GM18505 (cell line): ENCODE results near the gene ZBTB7B.

Experiments used
- ATAC-seq: cut with Tn5 transposase; IDR thresholded peaks from one replicate; pipeline ENCODE4 v1.9.1; 2021; ENCODE audit not compliant: unreplicated experiment
- POLR2A ChIP-seq: IDR thresholded peaks from 4 replicates; pipeline ENCODE4 v1.6.1; 2011; ENCODE audit warnings: borderline replicate concordance; ENCODE audit not compliant: insufficient read depth, insufficient read length; ENCODE audit errors: extremely low read depth

Gene ZBTB7B

DNA sequence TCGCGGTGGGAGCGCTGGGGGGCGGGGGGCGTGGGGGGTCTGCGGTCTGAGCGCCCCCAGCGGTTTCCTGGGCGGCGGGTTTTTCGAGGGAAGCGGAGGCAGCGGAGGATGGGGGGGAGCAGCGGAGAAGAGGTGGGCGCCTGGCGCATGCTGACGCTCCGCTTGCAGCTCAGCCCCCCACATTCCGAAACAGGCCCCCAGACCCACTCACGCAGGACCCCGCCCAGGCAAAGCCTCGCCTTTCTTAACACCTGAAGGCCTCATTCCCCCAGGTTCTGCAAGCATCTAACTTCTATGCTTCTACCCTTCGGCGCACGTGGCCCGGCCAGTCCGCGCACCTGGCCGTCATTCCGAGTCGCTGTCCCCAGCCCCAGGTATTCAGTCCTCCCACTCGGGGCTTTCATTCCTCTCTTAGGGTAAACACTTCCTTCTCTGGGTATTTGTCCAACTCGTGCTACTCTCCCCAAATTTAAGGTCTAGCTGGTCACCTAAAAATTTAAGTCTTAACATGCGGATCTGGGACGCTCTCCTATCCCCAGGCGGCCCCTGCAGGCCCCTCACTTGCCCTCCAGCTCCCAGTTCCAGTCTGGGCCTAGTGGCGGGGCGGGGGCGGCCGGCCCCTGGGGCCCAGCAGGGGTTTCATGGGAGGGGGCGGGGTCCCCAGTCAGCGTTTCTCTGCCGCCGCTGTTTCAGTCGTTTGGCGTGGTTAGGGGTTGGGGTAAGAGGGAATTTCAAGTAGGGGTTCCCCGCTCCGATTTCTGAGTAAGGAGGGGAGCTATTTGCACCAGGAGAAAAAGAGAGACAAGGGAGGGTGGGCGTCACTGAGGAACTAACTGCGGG, 2.8 kb upstream of the ZBTB7B start:
- no peak for ATAC-seq
- peak; percentile 10 for TF ChIP-seq POLR2A

DNA sequence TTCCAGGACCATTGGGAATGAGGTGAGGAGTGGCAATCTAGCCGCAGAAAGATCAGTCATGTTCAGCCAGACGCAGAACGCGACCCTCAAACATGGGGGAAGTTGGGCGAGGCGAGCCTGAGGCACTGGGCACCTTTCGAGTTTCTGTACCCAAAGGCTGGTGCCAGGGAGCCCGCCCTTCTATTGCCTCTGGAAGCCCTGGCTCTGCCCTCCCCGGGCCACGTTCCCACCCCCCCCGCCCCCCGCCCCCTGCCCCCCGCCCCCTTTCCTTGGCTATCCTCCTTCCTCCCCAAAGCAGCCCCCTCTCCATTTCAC, 2.2 kb upstream of the ZBTB7B start:
- no peak for TF ChIP-seq POLR2A
- no peak for ATAC-seq

GRCh38 chr1:155000726-155001424, 1.7 kb upstream of the ZBTB7B start:
- ATAC-seq, result peak; percentile 38
- peak; percentile 63 for TF ChIP-seq POLR2A

DNA sequence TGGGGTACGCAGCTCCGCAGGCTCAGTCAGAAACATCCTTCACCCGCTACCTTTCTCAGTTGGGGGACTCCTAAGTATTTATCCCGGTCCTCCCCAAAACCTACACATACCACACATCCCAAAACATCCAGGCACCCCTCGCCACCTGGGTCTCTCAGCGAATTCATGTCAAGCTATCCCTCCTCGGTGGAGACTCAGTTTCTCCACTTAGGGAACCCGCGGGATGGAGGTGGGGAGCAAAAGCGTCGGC, 1.3 kb upstream of the ZBTB7B start:
- no peak for ATAC-seq
- TF ChIP-seq POLR2A, result no peak

DNA sequence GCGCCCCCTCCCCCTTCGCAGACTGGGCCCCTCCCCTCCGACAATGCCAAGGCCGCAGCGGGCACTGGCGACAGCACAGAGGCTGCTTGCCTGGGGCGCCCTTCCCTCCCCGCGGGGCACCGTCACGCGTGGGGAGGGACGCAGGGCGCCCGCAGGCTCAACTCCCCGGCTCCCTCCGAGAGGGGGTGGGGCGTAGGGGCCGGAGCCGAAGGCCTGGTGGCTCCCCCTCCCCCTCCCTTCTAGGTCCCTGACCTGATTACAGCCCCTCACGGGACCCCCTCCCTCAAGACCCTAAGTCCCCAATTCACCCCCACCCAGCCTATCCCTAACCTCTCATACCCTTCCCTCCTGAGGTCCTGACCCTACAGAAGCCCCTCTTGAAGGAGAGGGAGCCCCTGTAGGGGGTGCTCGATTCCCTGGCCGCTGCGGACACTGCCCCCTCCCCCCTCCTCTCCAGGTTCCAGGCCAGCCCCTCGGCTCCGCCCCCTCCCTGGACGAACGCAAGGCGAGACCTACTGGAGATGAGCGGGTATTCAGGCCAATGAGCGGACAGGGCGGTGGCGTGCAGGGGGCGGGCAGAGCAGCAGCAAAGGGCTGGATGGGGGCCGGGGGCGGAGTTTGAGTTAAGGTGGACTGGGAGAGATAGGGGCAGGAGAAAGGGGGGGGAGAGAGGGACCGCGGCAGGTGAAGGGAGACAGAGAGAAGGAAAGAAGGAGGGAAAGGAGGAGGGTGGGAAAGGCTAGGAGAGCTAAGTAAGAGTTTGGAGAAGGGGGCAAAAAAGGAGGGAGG, 733 bp upstream of the ZBTB7B start:
- peak; percentile 50 for ATAC-seq
- no peak for TF ChIP-seq POLR2A

GRCh38 chr1:155003227-155003765, 694 bp downstream of the ZBTB7B start:
- ATAC-seq, result no peak
- TF ChIP-seq POLR2A, result peak; percentile 37

GRCh38 chr1:155003766-155004351, 1.3 kb downstream of the ZBTB7B start:
- TF ChIP-seq POLR2A, result no peak
- no peak for ATAC-seq

- TF ChIP-seq POLR2A, result no peak
- ATAC-seq, result no peak
These were observed 1.9 kb downstream of the ZBTB7B start for GRCh38 chr1:155004352-155005075.

- no peak for TF ChIP-seq POLR2A
- no peak for ATAC-seq
These were observed 2.7 kb downstream of the ZBTB7B start for GRCh38 chr1:155005076-155006011.

- ATAC-seq, result no peak
- no peak for TF ChIP-seq POLR2A
These were observed 4.0 kb downstream of the ZBTB7B start for GRCh38 chr1:155006601-155007101.

DNA sequence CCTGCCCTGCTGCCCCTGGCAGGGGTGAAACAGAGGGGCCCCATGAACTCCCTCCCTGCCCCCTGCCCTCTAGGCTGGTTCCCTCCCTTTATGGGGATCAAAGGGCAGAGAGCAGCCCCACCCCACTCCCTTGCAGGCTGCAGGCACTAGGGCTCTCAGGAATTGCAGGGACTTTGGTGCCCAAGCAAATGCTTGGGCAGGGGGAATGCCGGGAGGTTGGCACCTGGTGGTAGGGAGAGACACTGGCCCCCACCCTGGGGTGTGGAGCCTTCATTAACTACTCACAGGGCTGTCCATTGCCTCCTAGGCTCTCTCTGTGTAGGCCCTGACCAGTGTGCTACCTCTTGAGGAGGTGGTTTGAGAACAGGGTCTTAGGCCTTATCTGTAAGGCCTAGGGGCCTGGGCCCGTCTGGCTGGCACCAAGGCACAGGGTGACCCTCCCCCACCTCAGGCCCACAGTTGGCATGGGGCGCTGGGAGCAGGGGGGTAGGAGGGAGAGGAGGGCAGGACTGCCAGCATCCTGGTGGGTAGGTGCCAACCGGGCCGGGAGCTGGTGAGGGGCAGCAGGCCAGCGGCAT, 4.7 kb downstream of the ZBTB7B start:
- ATAC-seq, result no peak
- TF ChIP-seq POLR2A, result no peak
